Stimulated activated CD8-positive, alpha-beta memory T cell treated with anti-CD3 and anti-CD28 coated beads, Interleukin-2, amount 100 ng/mL, for 1 hour (primary cell): ENCODE results near the gene SMARCB1.

Experiments used
- DNase-seq, 2 donors: peaks; one replicate each; pipeline ENCODE4 v3.0.0-alpha.2; 2020; ENCODE audit warnings: low read depth in 2 of 2

Gene SMARCB1

DNA sequence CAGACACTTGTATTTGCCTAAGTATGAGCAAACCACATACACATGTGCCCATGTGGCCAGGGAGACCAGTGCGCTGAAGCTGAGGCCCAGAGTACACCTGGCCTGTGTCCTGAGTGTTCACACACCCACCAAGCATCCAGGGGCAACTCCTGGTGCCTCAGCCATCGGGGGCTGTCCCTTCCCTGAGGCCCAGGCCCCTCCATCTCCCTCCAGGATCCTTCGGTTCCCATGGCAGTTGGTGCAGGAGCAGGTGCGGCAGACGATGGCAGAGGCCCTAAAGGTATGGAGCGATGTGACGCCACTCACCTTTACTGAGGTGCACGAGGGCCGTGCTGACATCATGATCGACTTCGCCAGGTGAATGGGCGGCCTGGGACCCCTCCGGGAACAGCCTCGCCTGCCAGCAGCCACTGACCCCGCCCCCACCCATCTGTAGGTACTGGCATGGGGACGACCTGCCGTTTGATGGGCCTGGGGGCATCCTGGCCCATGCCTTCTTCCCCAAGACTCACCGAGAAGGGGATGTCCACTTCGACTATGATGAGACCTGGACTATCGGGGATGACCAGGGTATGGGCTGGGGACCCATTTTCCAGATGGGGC is 6.5 kb upstream of the SMARCB1 start:
- DNase-seq: no peak

DNA sequence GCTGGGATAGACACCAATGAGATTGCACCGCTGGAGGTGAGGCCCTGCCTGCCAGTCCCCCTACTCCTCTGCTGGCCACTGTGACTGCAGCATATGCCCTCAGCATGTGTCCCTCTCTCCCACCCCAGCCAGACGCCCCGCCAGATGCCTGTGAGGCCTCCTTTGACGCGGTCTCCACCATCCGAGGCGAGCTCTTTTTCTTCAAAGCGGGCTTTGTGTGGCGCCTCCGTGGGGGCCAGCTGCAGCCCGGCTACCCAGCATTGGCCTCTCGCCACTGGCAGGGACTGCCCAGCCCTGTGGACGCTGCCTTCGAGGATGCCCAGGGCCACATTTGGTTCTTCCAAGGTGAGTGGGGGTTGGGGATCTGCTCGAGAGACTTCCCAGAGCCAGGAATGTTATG is 5.7 kb upstream of the SMARCB1 start:
- DNase-seq: no peak

DNA sequence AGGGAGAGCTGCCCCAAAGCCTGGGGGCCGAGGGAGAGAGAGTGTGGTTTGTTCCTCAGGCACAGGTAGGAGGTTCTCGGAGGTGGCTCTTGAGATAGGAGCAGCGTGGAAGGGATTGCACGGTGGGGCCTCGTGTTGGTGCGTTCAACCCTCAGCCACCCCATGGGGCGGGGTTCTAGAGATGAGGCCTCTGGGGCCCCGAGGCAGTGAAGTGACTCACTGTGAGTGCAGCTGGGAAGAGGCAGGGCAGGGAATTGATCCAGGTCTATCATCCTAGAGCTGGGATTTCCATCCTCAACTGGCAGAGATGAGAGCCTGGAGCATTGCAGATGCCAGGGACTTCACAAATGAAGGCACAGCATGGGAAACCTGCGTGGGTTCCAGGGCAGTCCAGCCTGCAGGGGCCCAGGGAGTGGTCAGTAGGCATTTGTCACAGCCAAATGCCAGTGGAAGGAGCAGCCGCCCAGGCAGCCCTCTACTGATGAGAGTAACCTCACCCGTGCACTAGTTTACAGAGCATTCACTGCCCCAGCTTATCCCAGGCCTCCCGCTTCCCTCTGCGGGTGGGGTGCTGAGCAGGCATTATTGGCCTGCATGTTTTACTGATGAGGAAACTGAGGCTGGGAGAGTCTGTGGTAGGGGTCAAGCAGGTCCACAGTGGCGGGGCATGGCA is 5.1 kb upstream of the SMARCB1 start:
- no peak for DNase-seq

DNA sequence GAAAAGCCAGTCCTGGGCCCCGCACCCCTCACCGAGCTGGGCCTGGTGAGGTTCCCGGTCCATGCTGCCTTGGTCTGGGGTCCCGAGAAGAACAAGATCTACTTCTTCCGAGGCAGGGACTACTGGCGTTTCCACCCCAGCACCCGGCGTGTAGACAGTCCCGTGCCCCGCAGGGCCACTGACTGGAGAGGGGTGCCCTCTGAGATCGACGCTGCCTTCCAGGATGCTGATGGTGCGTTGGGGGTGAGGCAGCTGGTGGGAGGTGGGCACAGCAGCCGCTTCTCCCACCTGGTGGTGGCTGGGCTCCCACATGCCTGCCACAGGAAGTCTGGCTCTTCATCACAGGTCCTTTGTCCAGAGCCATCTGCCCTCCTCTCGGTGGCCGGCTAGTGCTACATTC is 4.5 kb upstream of the SMARCB1 start:
- no peak for DNase-seq

- no peak for DNase-seq
Measured at GRCh38 chr22:23782703-23783102, 4.1 kb upstream of the SMARCB1 start.

- no peak for DNase-seq
Measured at GRCh38 chr22:23783265-23784150, 3.3 kb upstream of the SMARCB1 start.

DNA sequence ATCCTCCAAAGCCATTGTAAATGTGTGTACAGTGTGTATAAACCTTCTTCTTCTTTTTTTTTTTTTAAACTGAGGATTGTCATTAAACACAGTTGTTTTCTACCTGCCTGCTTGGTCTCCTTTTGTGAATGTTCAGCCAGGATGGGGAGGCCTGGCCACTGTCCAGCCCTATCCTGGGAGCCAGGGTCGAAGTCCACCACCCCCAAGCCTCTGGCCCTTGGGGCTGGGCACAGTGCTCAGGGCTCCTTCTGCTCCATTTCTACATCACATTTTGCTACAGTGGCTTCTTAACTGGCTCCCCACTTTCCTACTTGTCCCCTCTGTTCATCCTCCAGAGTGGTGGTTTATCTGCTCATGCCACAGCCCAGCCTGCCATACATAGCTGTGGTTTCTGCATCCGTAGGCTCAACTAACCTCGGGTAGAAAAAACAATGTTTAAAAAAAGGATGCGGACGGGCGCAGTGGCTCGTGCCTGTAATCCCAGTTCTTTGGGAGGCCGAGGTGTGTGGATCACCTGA is 2.5 kb upstream of the SMARCB1 start:
- no peak for DNase-seq

GRCh38 chr22:23786261-23786710 is 480 bp upstream of the SMARCB1 start:
- DNase-seq: no peak

DNA sequence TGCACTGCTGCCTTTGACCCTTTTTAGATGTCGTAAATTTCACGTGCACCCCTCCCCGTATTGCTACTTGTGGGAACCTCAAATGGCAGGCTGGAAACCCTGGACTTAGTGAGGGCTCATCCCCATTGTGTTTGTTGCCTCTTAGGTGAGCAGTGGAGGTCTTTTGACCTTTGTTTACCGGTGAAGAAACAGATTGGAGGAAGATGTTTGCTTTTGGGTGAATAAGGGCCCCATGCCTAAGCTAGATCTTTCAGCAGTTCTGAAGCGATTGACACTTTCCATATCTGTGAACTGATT is 782 bp downstream of the SMARCB1 start:
- DNase-seq: no peak

- no peak for DNase-seq
Measured at GRCh38 chr22:23787910-23788309, 1.1 kb downstream of the SMARCB1 start.

GRCh38 chr22:23789121-23789520 is 2.4 kb downstream of the SMARCB1 start:
- DNase-seq: no peak

GRCh38 chr22:23789638-23790037 is 2.9 kb downstream of the SMARCB1 start:
- DNase-seq: no peak

DNA sequence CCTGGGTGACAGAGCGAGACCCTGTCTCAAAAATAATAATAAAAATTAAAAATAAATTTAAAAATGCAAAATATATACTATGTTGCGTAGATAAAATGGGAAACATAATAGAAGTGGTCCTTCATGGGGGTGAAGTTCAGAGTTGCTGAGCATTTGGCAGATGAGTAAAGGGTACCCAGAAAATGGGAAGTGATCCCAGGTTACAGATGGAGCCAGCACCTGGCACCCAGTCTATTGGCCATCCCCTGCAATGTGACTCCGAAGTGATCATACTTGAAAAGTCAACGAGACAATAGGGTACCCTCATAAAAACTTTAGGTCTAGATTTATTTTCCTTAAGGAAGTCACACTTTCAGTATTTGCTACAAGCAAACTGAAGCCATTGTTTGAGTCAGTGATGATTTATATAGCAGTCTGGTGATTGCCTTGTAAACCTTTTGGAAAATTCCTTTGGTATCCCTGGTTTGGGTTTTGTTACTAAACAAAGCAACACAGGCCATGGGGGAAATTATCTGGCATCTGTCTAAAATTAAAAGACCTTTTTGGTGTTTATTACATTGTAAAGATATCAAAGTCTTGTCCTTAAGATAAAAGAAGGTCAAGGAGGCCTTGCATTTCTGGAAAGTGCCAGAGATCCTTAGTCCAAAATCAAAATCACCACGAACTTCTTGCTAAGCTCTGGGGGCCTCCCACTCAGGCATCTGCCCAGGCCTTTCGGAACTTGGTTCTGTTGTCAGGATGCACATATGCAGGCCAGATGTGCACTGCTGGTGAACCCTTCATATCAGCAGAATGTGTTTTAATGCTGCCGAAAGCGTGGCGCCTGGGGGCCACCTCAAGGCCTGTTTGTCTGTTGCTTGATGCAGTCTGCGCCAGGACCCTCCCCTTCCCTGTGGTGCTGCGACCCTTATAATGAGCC is 4.3 kb downstream of the SMARCB1 start:
- DNase-seq: no peak

DNA sequence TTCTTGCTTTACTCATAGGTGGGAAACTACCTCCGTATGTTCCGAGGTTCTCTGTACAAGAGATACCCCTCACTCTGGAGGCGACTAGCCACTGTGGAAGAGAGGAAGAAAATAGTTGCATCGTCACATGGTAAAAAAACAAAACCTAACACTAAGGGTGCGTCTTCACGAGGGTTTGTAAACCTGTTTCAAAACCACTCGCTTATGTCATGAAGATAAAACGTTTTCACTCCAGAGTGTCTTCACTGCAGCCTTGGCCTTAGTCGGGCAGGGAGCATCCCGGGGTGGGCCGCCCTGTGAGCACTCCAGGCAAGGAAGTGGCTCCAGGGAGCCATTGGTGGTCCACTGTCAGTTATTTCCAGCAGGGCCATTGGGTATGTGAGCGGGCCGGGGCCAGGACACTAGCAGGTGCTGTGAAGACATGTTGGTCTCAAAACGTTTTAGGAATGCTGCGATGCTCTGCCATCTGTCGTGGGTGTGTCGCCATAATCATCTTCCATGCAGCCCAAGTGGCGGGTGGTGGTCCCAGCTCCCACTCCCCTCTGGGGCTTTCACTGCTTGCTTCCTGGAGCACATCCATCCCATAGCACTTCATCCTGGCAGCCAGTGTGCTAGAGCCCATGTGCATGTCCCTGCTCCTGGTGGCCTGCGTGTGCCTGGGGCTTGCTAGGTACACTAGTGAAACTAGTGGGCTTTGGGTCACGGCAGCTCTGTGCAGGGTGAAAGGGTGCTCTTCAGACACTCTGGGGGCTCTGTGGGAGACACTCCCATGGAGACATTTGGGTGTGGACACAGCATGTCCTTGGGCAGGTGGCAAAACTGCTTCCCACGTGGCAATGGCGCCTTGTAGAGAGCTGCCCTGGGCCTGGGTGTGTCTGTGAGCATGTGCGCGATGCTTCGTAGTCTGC is 5.2 kb downstream of the SMARCB1 start:
- no peak for DNase-seq

GRCh38 chr22:23793326-23793725 is 6.6 kb downstream of the SMARCB1 start:
- no peak for DNase-seq

DNA sequence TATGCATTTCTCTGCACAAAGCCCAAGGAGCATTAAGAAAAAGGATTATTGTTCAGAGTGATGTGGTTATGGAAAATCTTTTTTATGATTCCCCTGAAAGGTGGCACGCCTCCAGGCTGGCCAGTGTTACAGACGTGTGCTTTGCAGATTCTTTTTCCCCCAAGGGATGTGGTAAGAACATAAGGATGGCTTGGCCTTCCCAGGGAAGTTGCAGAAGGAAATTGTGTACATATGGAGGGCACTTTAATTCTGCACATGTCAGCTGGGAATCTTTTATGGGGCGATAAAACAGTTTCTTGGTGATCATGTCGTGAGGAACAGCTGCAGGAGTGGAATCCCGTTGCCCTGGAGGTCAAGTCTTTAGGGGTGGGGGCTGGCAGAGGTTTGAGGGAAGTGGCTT is 9.7 kb downstream of the SMARCB1 start:
- DNase-seq: no peak

- DNase-seq: no peak
Measured at GRCh38 chr22:23800297-23801237, 13.8 kb downstream of the SMARCB1 start.

DNA sequence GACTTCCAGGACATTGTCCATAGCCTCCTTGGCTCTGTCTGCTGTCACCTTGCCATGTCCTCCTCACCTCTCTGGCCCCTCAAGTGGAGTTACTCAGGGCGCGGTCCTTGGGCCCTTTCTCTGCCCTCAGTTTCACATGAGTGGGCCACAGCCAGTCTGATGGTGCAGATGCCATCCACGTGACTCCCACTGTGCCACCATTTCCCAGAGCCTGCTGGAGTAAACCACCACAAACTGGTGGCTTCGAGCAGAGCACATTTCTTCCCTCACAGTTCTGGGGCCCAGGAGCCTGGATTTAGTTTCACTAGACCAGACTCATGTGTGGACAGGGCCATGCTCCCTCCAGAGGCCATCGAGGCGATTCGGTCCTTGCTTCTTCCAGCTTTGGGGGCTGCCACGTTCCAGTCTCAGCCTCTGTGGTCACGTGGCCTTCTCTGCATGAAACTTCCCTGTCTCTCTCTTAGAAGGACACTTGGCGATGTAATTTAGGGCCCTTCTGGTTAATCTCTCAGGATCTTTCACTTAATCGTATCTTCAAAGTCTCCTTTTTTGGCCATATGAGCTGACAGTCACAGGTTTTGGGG is 14.6 kb downstream of the SMARCB1 start:
- no peak for DNase-seq

GRCh38 chr22:23801886-23802377 is 15.2 kb downstream of the SMARCB1 start:
- no peak for DNase-seq
